ENCODE measurements around the gene SH2D5. TPM values are rescaled to one million over a fixed set of nuclear protein-coding genes. Genes with fewer than 3 reads are reported as not detected.

Gene SH2D5
- polyA plus RNA-seq, 3 donors, result not detected

DNA sequence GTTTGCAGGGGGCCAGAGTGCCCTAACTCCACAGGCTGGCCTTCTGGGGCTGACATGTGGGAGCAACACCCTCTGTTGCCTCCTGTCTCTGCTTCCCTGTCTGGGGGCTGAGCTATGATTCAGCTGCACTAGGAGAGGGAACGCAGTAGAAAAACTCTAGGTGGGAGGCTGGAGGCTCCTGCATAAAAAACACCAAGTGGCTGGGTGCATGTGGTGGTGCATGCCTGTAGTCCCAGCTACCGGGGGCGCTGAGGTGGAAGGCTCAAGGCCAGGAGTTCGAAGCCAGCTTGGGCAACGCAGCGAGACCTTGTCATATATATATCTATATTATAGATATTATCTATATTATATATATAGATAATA, 20.3 kb downstream of the SH2D5 start:
- no peak for DNase-seq
- Mint-ChIP-seq H3K4me1 (peaks cover 14% of the 10 kb centered on the region), H3K27me3 (ENCODE audit: low read depth in 3 of 3) (peaks cover 20 to 26% (median 25%) of the 10 kb centered on the region in 3 donors), H3K4me3 (no peak overlapping the region), H3K27ac (no peak overlapping the region), H3K9me3 (peaks cover 0 to 7% (median 2%) of the 10 kb centered on the region in 7 donors), H3K36me3 (no peaks in the 10 kb centered on the region)
- H3K36me3 ChIP-seq (replicated peaks in 1 of 2; ENCODE audit: control insufficient read depth in 1 of 2, insufficient read depth in 2 of 2, low read length in 2 of 2), result no peaks in the 10 kb centered on the region
- no peaks in the 10 kb centered on the region for H3K79me2 ChIP-seq (ENCODE audit: insufficient read depth, low read length)
- H4K20me1 ChIP-seq (ENCODE audit: insufficient read depth, low read length), result no peaks in the 10 kb centered on the region
- H3K4me3 ChIP-seq (replicated peaks in 1 of 3; ENCODE audit: low read depth in 2 of 3, low read length in 3 of 3), result no peak overlapping the region
- no peak overlapping the region for H2AFZ ChIP-seq (ENCODE audit: insufficient read depth, low read depth, low read length, poor library complexity, severe bottlenecking)
- TF ChIP-seq, protein P1, sequence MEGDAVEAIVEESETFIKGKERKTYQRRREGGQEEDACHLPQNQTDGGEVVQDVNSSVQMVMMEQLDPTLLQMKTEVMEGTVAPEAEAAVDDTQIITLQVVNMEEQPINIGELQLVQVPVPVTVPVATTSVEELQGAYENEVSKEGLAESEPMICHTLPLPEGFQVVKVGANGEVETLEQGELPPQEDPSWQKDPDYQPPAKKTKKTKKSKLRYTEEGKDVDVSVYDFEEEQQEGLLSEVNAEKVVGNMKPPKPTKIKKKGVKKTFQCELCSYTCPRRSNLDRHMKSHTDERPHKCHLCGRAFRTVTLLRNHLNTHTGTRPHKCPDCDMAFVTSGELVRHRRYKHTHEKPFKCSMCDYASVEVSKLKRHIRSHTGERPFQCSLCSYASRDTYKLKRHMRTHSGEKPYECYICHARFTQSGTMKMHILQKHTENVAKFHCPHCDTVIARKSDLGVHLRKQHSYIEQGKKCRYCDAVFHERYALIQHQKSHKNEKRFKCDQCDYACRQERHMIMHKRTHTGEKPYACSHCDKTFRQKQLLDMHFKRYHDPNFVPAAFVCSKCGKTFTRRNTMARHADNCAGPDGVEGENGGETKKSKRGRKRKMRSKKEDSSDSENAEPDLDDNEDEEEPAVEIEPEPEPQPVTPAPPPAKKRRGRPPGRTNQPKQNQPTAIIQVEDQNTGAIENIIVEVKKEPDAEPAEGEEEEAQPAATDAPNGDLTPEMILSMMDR (IDR thresholded peaks at IDR 0.05), result no peak
- peaks cover 15% of the 10 kb centered on the region in 2 donors for H3K4me1 ChIP-seq (ENCODE audit: control insufficient read depth in 1 of 2, insufficient read depth in 2 of 2, low read length in 2 of 2)
- WGBS (ENCODE audit: insufficient coverage), result no CpG with 5 or more reads among the region's 6 CpGs
- H3K9ac ChIP-seq (ENCODE audit: insufficient read depth, low read length, poor library complexity, severe bottlenecking), result no peak overlapping the region
- no peak overlapping the region for H3K27ac ChIP-seq (ENCODE audit: low read depth in 1 of 2, low read length in 2 of 2)
- H3K4me2 ChIP-seq (replicated peaks; ENCODE audit: extremely low read depth, low read length, poor library complexity, severe bottlenecking), result no peak overlapping the region
- peaks cover 5 to 16% of the 10 kb centered on the region in 2 donors for H3K27me3 ChIP-seq (ENCODE audit: control insufficient read depth in 2 of 2, insufficient read depth in 2 of 2, low read length in 2 of 2)
- H3K9me3 ChIP-seq (replicated peaks in 1 of 2; ENCODE audit: control insufficient read depth in 1 of 2, insufficient read depth in 1 of 2, low read length in 2 of 2), result no peaks in the 10 kb centered on the region
- intact Hi-C loops (cut with micrococcal nuclease), result no loop called here

DNA sequence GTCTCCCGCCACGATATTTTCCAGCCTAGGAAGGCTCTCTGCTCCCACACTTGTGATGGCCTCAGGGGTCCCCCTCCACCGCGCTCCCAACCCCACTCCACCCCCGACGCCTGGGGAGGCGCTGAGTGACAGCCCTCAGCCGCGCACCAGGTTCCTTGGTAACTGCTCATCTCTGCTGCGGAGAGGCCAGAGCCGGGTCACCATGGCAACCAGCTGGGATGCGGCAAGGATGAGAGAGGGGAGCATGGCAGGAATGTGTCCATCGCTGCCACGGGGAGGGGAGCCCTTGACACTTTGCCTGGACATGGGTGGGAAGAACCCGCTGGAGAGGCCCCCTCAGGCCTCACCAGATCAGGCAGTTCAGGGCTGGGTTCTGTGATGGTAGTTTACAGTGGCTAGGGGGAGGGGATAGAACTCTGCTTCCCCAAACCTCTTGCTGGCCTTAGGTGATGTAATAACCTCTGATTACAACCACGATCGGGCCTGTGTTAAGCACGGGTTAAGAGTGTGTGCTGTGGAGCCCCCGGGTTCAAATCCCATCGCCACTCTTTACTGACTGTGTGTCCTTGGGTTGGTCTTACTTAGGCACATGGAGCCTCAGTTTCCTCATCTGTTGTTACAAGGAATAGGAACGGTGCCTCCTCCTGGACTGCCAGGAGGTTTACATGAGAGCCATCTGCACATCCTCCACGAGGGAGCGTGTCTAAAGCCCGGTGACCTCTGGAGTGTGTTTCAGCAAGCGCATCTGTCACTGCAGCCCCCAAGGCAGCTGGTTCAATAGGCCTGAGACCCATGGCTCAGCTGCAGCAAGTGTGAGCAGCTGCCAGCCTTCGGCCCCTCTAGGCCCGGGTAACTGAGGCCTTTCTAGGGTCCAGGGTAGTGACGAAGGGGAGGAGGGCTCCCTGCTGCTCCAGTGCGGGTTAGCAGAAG, 21.0 kb downstream of the SH2D5 start:
- Histone ChIP-seq H3K27ac (ENCODE audit: low read depth in 1 of 2, low read length in 2 of 2) (no peak overlapping the region), H3K9ac (ENCODE audit: insufficient read depth, low read length, poor library complexity, severe bottlenecking) (no peak overlapping the region), H3K36me3 (replicated peaks in 1 of 2; ENCODE audit: control insufficient read depth in 1 of 2, insufficient read depth in 2 of 2, low read length in 2 of 2) (no peaks in the 10 kb centered on the region), H3K4me1 (ENCODE audit: control insufficient read depth in 1 of 2, insufficient read depth in 2 of 2, low read length in 2 of 2) (peaks cover 12% of the 10 kb centered on the region in 2 donors), H2AFZ (ENCODE audit: insufficient read depth, low read depth, low read length, poor library complexity, severe bottlenecking) (no peak overlapping the region), H3K4me3 (replicated peaks in 1 of 3; ENCODE audit: low read depth in 2 of 3, low read length in 3 of 3) (no peak overlapping the region), H3K79me2 (ENCODE audit: insufficient read depth, low read length) (no peaks in the 10 kb centered on the region), H4K20me1 (ENCODE audit: insufficient read depth, low read length) (no peaks in the 10 kb centered on the region), H3K9me3 (replicated peaks in 1 of 2; ENCODE audit: control insufficient read depth in 1 of 2, insufficient read depth in 1 of 2, low read length in 2 of 2) (no peaks in the 10 kb centered on the region), H3K27me3 (ENCODE audit: control insufficient read depth in 2 of 2, insufficient read depth in 2 of 2, low read length in 2 of 2) (peaks cover 2 to 11% of the 10 kb centered on the region in 2 donors), H3K4me2 (replicated peaks; ENCODE audit: extremely low read depth, low read length, poor library complexity, severe bottlenecking) (no peak overlapping the region)
- TF ChIP-seq, protein P1 (IDR thresholded peaks at IDR 0.05), result peak; percentile 12
- intact Hi-C loops (cut with micrococcal nuclease), result no loop called here
- Mint-ChIP-seq H3K27me3 (ENCODE audit: low read depth in 3 of 3) (peaks cover 17 to 21% (median 20%) of the 10 kb centered on the region in 3 donors), H3K4me1 (peaks cover 14% of the 10 kb centered on the region), H3K9me3 (peaks cover 0 to 5% (median 0%) of the 10 kb centered on the region in 7 donors), H3K27ac (no peak overlapping the region), H3K4me3 (no peak overlapping the region), H3K36me3 (no peaks in the 10 kb centered on the region)
- DNase-seq, result no peak
- WGBS (ENCODE audit: insufficient coverage), result 89% methylated on average over 19 of the region's 29 CpGs

Data from CD14-positive monocyte (primary cell).